ENCODE results near the gene BCL11A.

The BCL11A gene

DNA sequence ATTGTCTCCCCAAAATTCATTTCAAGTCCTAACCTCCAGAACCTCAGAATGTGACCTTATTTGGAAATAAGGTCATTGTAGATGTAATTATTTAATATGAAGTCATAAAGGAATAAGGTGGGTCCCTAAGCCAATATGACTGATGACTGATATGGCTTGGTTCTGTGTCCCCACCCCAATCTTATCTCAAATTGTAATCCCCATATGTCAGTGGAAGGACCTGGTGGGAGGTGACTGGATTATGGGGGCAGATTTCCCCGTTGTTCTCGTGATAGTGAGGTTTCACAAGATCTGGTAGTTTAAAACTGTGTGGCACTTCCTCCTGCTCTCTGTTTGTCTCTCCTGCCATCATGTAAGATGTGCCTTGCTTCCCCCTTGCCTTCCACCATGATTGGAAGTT lies 43.0 kb upstream of the BCL11A start:
- Histone ChIP-seq H3K4me3 (replicated peaks; ENCODE audit: low read depth, low read length) (no peak overlapping the region), H3K27me3 (replicated peaks; ENCODE audit: control insufficient read depth, insufficient read depth, low read length) (no peaks in the 10 kb centered on the region; the same call in none of the 2 replicates), H3K36me3 (ENCODE audit: control insufficient read depth, insufficient read depth, low read length) (no peaks in the 10 kb centered on the region)
- TF ChIP-seq, protein P1, sequence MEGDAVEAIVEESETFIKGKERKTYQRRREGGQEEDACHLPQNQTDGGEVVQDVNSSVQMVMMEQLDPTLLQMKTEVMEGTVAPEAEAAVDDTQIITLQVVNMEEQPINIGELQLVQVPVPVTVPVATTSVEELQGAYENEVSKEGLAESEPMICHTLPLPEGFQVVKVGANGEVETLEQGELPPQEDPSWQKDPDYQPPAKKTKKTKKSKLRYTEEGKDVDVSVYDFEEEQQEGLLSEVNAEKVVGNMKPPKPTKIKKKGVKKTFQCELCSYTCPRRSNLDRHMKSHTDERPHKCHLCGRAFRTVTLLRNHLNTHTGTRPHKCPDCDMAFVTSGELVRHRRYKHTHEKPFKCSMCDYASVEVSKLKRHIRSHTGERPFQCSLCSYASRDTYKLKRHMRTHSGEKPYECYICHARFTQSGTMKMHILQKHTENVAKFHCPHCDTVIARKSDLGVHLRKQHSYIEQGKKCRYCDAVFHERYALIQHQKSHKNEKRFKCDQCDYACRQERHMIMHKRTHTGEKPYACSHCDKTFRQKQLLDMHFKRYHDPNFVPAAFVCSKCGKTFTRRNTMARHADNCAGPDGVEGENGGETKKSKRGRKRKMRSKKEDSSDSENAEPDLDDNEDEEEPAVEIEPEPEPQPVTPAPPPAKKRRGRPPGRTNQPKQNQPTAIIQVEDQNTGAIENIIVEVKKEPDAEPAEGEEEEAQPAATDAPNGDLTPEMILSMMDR (IDR thresholded peaks at IDR 0.05; ENCODE audit: insufficient read depth, low read length, poor library complexity, severe bottlenecking), result no peak
- no peak for DNase-seq (ENCODE audit: extremely low read depth, insufficient read length)

DNA sequence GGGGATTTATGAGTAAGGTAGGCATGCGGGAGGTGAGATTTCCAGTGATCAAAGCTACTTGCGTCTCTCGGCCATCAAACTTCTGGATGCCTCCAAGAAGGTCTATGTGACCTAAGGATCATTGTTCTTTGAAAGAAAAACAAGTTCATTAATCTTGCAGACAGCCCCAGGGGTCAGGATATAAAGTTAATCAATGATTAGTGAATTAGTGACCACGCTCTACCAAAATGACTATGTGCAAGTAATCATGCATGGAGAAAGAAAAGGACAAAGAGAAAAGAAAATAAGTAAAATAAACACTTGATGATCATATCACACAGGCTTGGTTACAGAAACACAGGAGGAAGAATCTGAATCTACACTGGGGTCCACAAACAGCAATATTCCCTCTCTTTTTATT lies 42.5 kb upstream of the BCL11A start:
- Histone ChIP-seq H3K27me3 (replicated peaks; ENCODE audit: control insufficient read depth, insufficient read depth, low read length) (no peaks in the 10 kb centered on the region; the same call in none of the 2 replicates), H3K36me3 (ENCODE audit: control insufficient read depth, insufficient read depth, low read length) (no peaks in the 10 kb centered on the region), H3K4me3 (replicated peaks; ENCODE audit: low read depth, low read length) (no peak overlapping the region)
- DNase-seq (ENCODE audit: extremely low read depth, insufficient read length), result no peak
- TF ChIP-seq, protein P1 (IDR thresholded peaks at IDR 0.05; ENCODE audit: insufficient read depth, low read length, poor library complexity, severe bottlenecking), result no peak

DNA sequence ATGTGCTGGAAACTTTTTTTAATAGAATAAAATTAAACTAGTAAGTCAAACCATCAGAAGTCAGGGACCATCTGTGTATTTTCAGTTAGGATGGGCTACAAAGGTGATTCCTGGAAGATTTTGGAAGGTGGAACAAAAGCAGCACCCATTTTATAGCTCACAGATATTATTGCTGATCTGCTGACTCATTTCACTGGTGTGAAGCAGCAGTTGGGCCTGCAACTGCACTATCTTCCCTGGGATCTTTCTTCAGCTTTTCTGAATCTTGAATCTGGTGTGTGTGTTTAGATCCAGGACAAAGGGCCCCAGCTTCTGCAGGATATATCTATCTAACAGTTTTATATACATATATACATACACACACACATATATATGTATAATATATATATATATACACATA lies 35.6 kb upstream of the BCL11A start:
- no peak overlapping the region for H3K4me3 ChIP-seq (replicated peaks; ENCODE audit: low read depth, low read length)

DNA sequence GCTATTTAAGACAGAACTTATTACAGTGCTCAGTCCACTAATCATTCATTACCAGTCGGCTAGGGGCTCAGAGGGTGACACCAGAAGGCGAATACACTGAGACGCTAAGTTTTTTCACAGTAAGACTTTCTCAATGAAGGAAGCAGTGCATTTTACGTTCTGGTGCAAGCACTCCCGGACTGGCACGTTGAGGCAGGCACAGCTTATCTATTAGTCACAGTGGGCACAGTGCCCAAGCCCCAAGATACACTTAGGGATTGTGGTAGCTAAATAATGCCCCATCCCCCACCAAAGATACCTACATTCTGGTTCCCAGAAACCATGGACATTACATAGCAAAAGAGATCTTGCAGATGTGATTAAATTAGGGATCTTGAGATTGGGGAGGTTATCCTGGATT lies 32.6 kb upstream of the BCL11A start:
- no peaks in the 10 kb centered on the region for H3K36me3 ChIP-seq (ENCODE audit: control insufficient read depth, insufficient read depth, low read length)
- TF ChIP-seq, protein P1 (IDR thresholded peaks at IDR 0.05; ENCODE audit: insufficient read depth, low read length, poor library complexity, severe bottlenecking), result no peak
- no peak overlapping the region for H3K4me3 ChIP-seq (replicated peaks; ENCODE audit: low read depth, low read length)
- DNase-seq (ENCODE audit: extremely low read depth, insufficient read length), result no peak
- peaks cover 1% of the 10 kb centered on the region for H3K27me3 ChIP-seq (replicated peaks; ENCODE audit: control insufficient read depth, insufficient read depth, low read length)

More for the DNA sequence above, 35.6 kb upstream of the BCL11A start:
- no peak for DNase-seq (ENCODE audit: extremely low read depth, insufficient read length)
- H3K36me3 ChIP-seq (ENCODE audit: control insufficient read depth, insufficient read depth, low read length), result no peaks in the 10 kb centered on the region
- TF ChIP-seq, protein P1 (IDR thresholded peaks at IDR 0.05; ENCODE audit: insufficient read depth, low read length, poor library complexity, severe bottlenecking), result no peak
- H3K27me3 ChIP-seq (replicated peaks; ENCODE audit: control insufficient read depth, insufficient read depth, low read length), result no peaks in the 10 kb centered on the region; the same call in 1 of the 2 replicates

DNA sequence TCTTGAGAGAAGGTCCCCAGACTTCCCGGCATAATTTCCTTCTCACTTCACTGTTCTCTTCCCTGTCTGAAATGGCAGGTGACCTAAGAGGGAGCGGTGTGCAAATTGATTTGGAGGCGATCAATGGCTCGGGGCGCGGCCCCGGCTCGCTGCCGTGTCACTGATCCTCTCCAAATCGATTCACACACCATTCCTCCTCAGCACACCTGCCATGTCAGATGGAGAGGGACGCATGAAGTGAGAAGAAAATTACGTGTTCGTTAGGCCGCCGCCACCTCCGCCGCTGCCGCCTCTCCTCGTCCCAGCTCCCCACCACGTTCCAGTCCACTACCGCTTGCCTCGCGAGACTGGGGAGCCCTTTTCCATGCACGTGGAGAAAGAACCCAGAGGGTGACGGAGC lies 31.8 kb upstream of the BCL11A start:
- Histone ChIP-seq H3K27me3 (replicated peaks; ENCODE audit: control insufficient read depth, insufficient read depth, low read length) (peaks cover 1% of the 10 kb centered on the region), H3K4me3 (replicated peaks; ENCODE audit: low read depth, low read length) (no peak overlapping the region), H3K36me3 (ENCODE audit: control insufficient read depth, insufficient read depth, low read length) (no peaks in the 10 kb centered on the region)
- no peak for DNase-seq (ENCODE audit: extremely low read depth, insufficient read length)
- TF ChIP-seq, protein P1 (IDR thresholded peaks at IDR 0.05; ENCODE audit: insufficient read depth, low read length, poor library complexity, severe bottlenecking), result no peak

DNA sequence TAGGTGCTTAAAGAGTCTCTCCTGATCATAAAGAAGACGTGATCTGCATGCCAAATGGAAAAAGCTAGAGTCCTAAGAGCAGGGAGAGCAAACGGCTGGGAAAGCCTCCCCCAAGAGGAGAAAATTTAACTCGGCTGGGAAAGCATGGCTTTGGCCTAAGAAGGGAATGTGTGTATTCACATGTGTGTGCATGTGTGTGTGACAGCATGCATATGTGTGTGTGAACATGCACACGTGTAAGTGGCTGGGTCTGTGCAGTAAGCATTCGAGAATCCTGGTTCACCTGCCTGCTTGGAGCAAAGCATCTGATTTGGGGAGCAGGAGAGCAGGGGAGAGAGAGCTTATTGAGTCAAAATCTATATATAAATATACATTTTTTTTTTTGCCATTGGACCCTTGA lies 30.1 kb upstream of the BCL11A start:
- Histone ChIP-seq H3K36me3 (ENCODE audit: control insufficient read depth, insufficient read depth, low read length) (no peaks in the 10 kb centered on the region), H3K27me3 (replicated peaks; ENCODE audit: control insufficient read depth, insufficient read depth, low read length) (peaks cover 1% of the 10 kb centered on the region), H3K4me3 (replicated peaks; ENCODE audit: low read depth, low read length) (no peak overlapping the region)
- TF ChIP-seq, protein P1 (IDR thresholded peaks at IDR 0.05; ENCODE audit: insufficient read depth, low read length, poor library complexity, severe bottlenecking), result no peak
- no peak for DNase-seq (ENCODE audit: extremely low read depth, insufficient read length)

All from GM06990 (cell line).